A549 (cell line): ENCODE results near the gene PSMB11.

Experiments used
- CHD4 ChIP-seq: fragments of 200-600 bp; sonication (generic); IDR thresholded peaks from 2 replicates; pipeline ENCODE4 v1.6.1; 2016; ENCODE audit warnings: antibody characterized with exemption, mild to moderate bottlenecking, borderline replicate concordance
- MAZ ChIP-seq: fragments of 150-350 bp; IDR thresholded peaks from 2 replicates; pipeline ENCODE4 v1.6.1; 2014; ENCODE audit warnings: antibody characterized with exemption, low read depth, low read length, borderline replicate concordance
- MYC ChIP-seq: IDR thresholded peaks from 2 replicates; pipeline ENCODE4 v1.6.1; 2012; ENCODE audit warnings: mild to moderate bottlenecking, inconsistent platforms, low read length, improper control_type of control experiment, borderline replicate concordance
- POLR2A ChIP-seq: IDR thresholded peaks from 2 replicates; pipeline ENCODE4 v1.6.1; 2012; ENCODE audit warnings: mild to moderate bottlenecking, low read length
- POLR2AphosphoS2 ChIP-seq: conservative IDR thresholded peaks from 2 replicates; pipeline ENCODE4 v1.6.1; 2012; ENCODE audit warnings: low read length, improper control_type of control experiment, inconsistent platforms
- ZC3H11A ChIP-seq: fragments of 450-650 bp; IDR thresholded peaks from 2 replicates; pipeline ENCODE4 v1.6.1; 2014; ENCODE audit warnings: antibody characterized with exemption, mild to moderate bottlenecking
- TF ChIP-seq, protein P1 (sequence below): fragments of >200 bp; sonication (Bioruptor Twin); formaldehyde crosslinking; IDR thresholded peaks from 3 replicates; pipeline ENCODE4 v1.5.1; 2016
- TF ChIP-seq, protein P2 (sequence below): IDR thresholded peaks from 2 replicates; pipeline ENCODE4 v1.6.1; 2012

GRCh38 chr14:23066368-23066767, 24.4 kb downstream of the PSMB11 start:
- TF ChIP-seq, protein P1, sequence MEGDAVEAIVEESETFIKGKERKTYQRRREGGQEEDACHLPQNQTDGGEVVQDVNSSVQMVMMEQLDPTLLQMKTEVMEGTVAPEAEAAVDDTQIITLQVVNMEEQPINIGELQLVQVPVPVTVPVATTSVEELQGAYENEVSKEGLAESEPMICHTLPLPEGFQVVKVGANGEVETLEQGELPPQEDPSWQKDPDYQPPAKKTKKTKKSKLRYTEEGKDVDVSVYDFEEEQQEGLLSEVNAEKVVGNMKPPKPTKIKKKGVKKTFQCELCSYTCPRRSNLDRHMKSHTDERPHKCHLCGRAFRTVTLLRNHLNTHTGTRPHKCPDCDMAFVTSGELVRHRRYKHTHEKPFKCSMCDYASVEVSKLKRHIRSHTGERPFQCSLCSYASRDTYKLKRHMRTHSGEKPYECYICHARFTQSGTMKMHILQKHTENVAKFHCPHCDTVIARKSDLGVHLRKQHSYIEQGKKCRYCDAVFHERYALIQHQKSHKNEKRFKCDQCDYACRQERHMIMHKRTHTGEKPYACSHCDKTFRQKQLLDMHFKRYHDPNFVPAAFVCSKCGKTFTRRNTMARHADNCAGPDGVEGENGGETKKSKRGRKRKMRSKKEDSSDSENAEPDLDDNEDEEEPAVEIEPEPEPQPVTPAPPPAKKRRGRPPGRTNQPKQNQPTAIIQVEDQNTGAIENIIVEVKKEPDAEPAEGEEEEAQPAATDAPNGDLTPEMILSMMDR: no peak
- no peak for TF ChIP-seq POLR2AphosphoS2
- TF ChIP-seq MAZ: no peak
- no peak for TF ChIP-seq MYC
- no peak for TF ChIP-seq CHD4
- TF ChIP-seq, protein P2, sequence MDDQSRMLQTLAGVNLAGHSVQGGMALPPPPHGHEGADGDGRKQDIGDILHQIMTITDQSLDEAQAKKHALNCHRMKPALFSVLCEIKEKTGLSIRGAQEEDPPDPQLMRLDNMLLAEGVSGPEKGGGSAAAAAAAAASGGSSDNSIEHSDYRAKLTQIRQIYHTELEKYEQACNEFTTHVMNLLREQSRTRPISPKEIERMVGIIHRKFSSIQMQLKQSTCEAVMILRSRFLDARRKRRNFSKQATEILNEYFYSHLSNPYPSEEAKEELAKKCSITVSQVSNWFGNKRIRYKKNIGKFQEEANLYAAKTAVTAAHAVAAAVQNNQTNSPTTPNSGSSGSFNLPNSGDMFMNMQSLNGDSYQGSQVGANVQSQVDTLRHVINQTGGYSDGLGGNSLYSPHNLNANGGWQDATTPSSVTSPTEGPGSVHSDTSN: no peak
- TF ChIP-seq ZC3H11A: no peak
- TF ChIP-seq POLR2A: no peak
